GM10248 (cell line): ENCODE data around the gene SEMA3C.

ENCODE experiments used
- CTCF ChIA-PET: fragments of 300-600 bp; sonication (Branson Sonifier 250); formaldehyde crosslinking; extraction: SDS; loops from one replicate; lab custom pipeline; 2021; ENCODE audit warnings: antibody characterized with exemption; lab: Yijun Ruan, JAX
- POLR2A ChIA-PET: fragments of 350-650 bp; sonication (Branson Sonifier 250); formaldehyde crosslinking; extraction: SDS; loops from one replicate; lab custom pipeline; 2020; ENCODE audit warnings: antibody characterized with exemption; lab: Yijun Ruan, JAX
- DNase-seq: peaks from one replicate; pipeline ENCODE4 v3.0.0; 2012; ENCODE audit errors: extremely low spot score
- CTCF ChIP-seq: IDR thresholded peaks from 2 replicates; pipeline ENCODE4 v1.5.1; 2012; ENCODE audit warnings: mild to moderate bottlenecking, low read depth; ENCODE audit errors: extremely low read depth, missing control alignments, control extremely low read depth

Gene SEMA3C

GRCh38 chr7:80871228-80871627, 47.6 kb downstream of the SEMA3C start:
- TF ChIP-seq CTCF = no peak
- POLR2A ChIA-PET = no interaction called here
- no peak for DNase-seq
- CTCF ChIA-PET = interaction anchor here (0.6 kb wide), 1 partner anchor 378 kb away, joined by 3 read pairs; no protein-coding TSS in a partner anchor

- POLR2A ChIA-PET = no interaction called here
- CTCF ChIA-PET = interaction anchor here (0.6 to 1.5 kb wide), 2 partner anchors 15 to 378 kb away, joined by 3 to 4 read pairs; no protein-coding TSS in a partner anchor
- no peak for DNase-seq
- no peak for TF ChIP-seq CTCF
Measured at GRCh38 chr7:80870813-80871212, 48.0 kb downstream of the SEMA3C start.

- POLR2A ChIA-PET = no interaction called here
- DNase-seq = no peak
- CTCF ChIA-PET = interaction anchor here (1.5 kb wide), 1 partner anchor 15 kb away, joined by 4 read pairs; no protein-coding TSS in a partner anchor
- no peak for TF ChIP-seq CTCF
Measured at GRCh38 chr7:80869821-80870751, 48.8 kb downstream of the SEMA3C start.

- ChIA-PET CTCF (interaction anchor here (1.5 kb wide), 1 partner anchor 14 kb away, joined by 4 read pairs; no protein-coding TSS in a partner anchor), POLR2A (no interaction called here)
- no peak for DNase-seq
- no peak for TF ChIP-seq CTCF
Measured at GRCh38 chr7:80869106-80869784, 49.6 kb downstream of the SEMA3C start.

- ChIA-PET POLR2A (no interaction called here), CTCF (no interaction called here)
- DNase-seq = no peak
- TF ChIP-seq CTCF = no peak
Measured at GRCh38 chr7:80868566-80868965, 50.3 kb downstream of the SEMA3C start.

GRCh38 chr7:80860554-80860953, 58.3 kb downstream of the SEMA3C start:
- no peak for TF ChIP-seq CTCF
- DNase-seq = no peak
- ChIA-PET CTCF (no interaction called here), POLR2A (no interaction called here)
